Effector memory CD8-positive, alpha-beta T cell (primary cell): ENCODE results near the gene UPF3A.

Experiments
- ATAC-seq: fragments of 150-1000 bp; cut with Tn5 transposase; replicated peaks from 2 replicates; pipeline ENCODE4 v1.10.0; 2021; ENCODE audit warnings: mild to moderate bottlenecking, moderate library complexity
- DNase-seq, 3 experiments: peaks; one replicate each; pipeline ENCODE4 v3.0.0; 2021
- H3K27ac Mint-ChIP-seq, 2 donors: one replicate each; pipeline ENCODE4 v1.8.0; 2022; ENCODE audit warnings: mild to moderate bottlenecking in 2 of 2, mixed read lengths in 2 of 2, moderate library complexity in 2 of 2
- H3K27me3 Mint-ChIP-seq, 2 donors: one replicate each; pipeline ENCODE4 v1.8.0; 2022; ENCODE audit warnings: mixed read lengths in 2 of 2
- H3K36me3 Mint-ChIP-seq: one replicate; pipeline ENCODE4 v1.8.0; 2022; ENCODE audit warnings: mild to moderate bottlenecking, moderate library complexity, mixed read lengths; ENCODE audit not compliant: insufficient read depth
- H3K4me1 Mint-ChIP-seq, 2 donors: one replicate each; pipeline ENCODE4 v1.8.0; 2022; ENCODE audit warnings: low read depth in 2 of 2, mixed read lengths in 2 of 2
- H3K4me3 Mint-ChIP-seq, 2 donors: one replicate each; pipeline ENCODE4 v1.8.0; 2022; ENCODE audit warnings: mild to moderate bottlenecking in 2 of 2, mixed read lengths in 2 of 2, moderate library complexity in 2 of 2
- H3K9me3 Mint-ChIP-seq, 2 donors: one replicate each; pipeline ENCODE4 v1.8.0; 2022; ENCODE audit warnings: mixed read lengths in 2 of 2
- total RNA-seq, 9 experiments: gene quantifications; one replicate each; lab custom pipeline; 2026; lab: John Stamatoyannopoulos, UW

The UPF3A gene, protein sequence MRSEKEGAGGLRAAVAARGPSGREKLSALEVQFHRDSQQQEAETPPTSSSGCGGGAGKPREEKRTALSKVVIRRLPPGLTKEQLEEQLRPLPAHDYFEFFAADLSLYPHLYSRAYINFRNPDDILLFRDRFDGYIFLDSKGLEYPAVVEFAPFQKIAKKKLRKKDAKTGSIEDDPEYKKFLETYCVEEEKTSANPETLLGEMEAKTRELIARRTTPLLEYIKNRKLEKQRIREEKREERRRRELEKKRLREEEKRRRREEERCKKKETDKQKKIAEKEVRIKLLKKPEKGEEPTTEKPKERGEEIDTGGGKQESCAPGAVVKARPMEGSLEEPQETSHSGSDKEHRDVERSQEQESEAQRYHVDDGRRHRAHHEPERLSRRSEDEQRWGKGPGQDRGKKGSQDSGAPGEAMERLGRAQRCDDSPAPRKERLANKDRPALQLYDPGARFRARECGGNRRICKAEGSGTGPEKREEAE
- total RNA-seq = 34.7 to 69.6 (median 43.7) reads per million in 9 experiments

GRCh38 chr13:114281351-114282040 is at the start of gene UPF3A:
UPF3A (plus strand) TSS chr13:114281601; CDS start chr13:114281640, 39 bp downstream.
- H3K9me3 Mint-ChIP-seq = no peaks in the 10 kb centered on the region
- H3K27ac Mint-ChIP-seq = peak within 1 kb of the TSS; percentile 95 to 97

GRCh38 chr13:114231886-114232285 is 49.5 kb upstream of the UPF3A start:
- Mint-ChIP-seq H3K27me3 (peaks cover 15 to 16% of the 10 kb centered on the region in 2 donors), H3K36me3 (peaks cover 7% of the 10 kb centered on the region), H3K4me1 (peaks cover 21 to 22% of the 10 kb centered on the region in 2 donors), H3K4me3 (no peak overlapping the region), H3K9me3 (no peaks in the 10 kb centered on the region), H3K27ac (no peak overlapping the region)
- no peak for DNase-seq
- ATAC-seq = no peak

More at GRCh38 chr13:114281351-114282040, at the start of gene UPF3A:
- DNase-seq = peak; percentile 75 to 86 (median 76)
- no peaks in the 10 kb centered on the region for H3K27me3 Mint-ChIP-seq
- peak; percentile 77 for ATAC-seq
- peaks cover 25 to 40% of the 10 kb centered on the region in 2 donors for H3K4me1 Mint-ChIP-seq
- peak within 1 kb of the TSS; percentile 87 to 93 for H3K4me3 Mint-ChIP-seq
- H3K36me3 Mint-ChIP-seq = peaks cover 42% of the 10 kb centered on the region

DNA sequence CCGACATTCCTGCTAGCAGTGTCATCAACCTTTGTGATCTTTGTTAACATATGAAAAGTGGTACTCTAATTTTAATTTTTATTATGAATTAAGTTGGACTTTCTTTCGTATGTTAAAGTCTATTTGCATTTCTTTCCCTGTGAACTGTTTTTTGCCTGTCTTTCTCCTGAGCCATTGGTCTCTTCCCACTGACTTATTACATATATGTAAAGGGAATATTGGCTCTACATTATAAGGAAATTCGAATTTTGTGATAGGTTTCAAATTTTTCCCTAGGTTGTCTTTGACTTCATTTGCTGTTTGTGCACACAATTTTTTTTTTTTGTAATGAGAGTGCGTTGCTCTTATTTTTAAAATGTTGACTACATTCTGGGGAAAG is 47.1 kb upstream of the UPF3A start:
- H3K27ac Mint-ChIP-seq = peak overlapping the region; percentile 45 to 80
- H3K4me3 Mint-ChIP-seq = peak overlapping the region; percentile 82 to 85
- DNase-seq (no peak), ATAC-seq (no peak)
- H3K27me3 Mint-ChIP-seq = peaks cover 15 to 16% of the 10 kb centered on the region in 2 donors
- no peaks in the 10 kb centered on the region for H3K9me3 Mint-ChIP-seq
- peaks cover 21% of the 10 kb centered on the region in 2 donors for H3K4me1 Mint-ChIP-seq
- H3K36me3 Mint-ChIP-seq = peaks cover 27% of the 10 kb centered on the region

DNA sequence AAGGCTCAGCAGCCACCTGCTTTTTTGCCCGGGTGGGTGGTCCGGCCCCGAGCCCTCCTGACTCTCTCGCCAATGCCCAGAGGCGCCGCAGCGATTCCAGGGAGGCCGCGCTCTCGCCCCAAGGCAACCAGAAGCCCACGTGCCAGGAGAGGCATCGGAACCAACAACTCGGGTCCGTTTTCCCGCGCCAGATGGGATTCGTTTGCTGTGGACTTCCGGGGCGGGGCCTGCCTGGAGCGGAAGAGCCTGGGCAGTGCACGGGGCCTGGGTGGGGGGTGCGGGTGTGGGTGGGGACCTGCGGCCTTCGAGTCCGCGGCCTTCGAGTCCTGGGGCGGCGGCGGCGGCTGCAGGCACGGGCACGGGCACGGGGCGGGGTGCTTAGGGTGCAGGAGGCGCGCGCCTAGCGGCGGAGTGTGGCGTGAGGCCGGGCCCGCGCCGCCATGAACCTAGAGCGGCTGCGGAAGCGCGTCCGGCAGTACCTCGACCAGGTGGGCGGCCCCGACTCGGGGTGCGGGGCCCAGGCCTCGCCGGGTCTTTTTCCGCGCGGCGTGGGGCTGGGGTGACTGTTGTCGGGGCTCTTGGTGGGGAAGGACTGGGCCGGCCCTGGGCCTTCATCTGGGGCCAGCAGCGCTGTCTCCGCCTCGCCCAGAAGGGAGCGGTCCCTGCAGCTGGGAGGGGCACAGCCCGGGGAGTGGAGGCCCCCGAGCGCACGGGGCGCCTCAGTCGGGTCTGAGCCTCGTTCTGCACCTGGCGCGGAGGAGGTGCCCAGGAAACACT is 46.6 kb upstream of the UPF3A start, which contains the start of gene CDC16:
Gene CDC16, plus strand, starts transcription at position 253 of the 777 bp plus-strand sequence. Its CDS starts 188 bp downstream, at position 441.
- no peaks in the 10 kb centered on the region for H3K9me3 Mint-ChIP-seq
- peaks cover 33% of the 10 kb centered on the region for H3K36me3 Mint-ChIP-seq
- peaks cover 11 to 13% of the 10 kb centered on the region in 2 donors for H3K27me3 Mint-ChIP-seq
- H3K4me1 Mint-ChIP-seq = peaks cover 21% of the 10 kb centered on the region in 2 donors
- H3K4me3 Mint-ChIP-seq = peak within 1 kb of the TSS; percentile 82 to 85
- peak; percentile 89 for ATAC-seq
- peak within 1 kb of the TSS; percentile 59 to 80 for H3K27ac Mint-ChIP-seq
- peak; percentile 47 to 65 (median 49) for DNase-seq

GRCh38 chr13:114235697-114236096 is 45.7 kb upstream of the UPF3A start:
- no peak for ATAC-seq
- peaks cover 2 to 5% of the 10 kb centered on the region in 2 donors for H3K27me3 Mint-ChIP-seq
- H3K36me3 Mint-ChIP-seq = peaks cover 42% of the 10 kb centered on the region
- DNase-seq = no peak
- H3K4me1 Mint-ChIP-seq = peaks cover 21% of the 10 kb centered on the region in 2 donors
- peak overlapping the region; percentile 82 to 85 for H3K4me3 Mint-ChIP-seq
- peak overlapping the region; percentile 59 to 80 for H3K27ac Mint-ChIP-seq
- H3K9me3 Mint-ChIP-seq = no peaks in the 10 kb centered on the region

DNA sequence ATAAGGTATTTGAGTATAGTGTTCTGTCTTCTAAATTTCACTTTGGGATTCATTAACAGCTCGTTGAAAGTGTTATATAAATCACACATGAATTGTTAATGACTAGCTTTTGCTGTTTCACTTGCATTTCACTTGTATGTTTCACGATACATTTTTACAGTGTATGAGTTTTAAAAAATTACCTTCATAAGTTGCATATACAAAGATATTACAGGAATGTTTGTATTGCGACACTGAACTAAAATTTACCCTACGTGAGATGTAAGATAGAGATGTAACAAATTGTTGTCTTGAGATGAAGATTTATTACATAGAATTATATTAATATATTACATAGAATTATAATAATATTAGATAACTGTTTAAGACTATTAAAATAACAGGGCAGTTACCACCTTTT is 45.2 kb upstream of the UPF3A start:
- ATAC-seq = no peak
- no peak for DNase-seq
- H3K27me3 Mint-ChIP-seq = no peaks in the 10 kb centered on the region
- H3K9me3 Mint-ChIP-seq = no peaks in the 10 kb centered on the region
- peaks cover 47% of the 10 kb centered on the region for H3K36me3 Mint-ChIP-seq
- H3K4me1 Mint-ChIP-seq = peaks cover 21 to 22% of the 10 kb centered on the region in 2 donors
- H3K27ac Mint-ChIP-seq = peak overlapping the region; percentile 59 to 80
- H3K4me3 Mint-ChIP-seq = peak overlapping the region; percentile 82 to 85

DNA sequence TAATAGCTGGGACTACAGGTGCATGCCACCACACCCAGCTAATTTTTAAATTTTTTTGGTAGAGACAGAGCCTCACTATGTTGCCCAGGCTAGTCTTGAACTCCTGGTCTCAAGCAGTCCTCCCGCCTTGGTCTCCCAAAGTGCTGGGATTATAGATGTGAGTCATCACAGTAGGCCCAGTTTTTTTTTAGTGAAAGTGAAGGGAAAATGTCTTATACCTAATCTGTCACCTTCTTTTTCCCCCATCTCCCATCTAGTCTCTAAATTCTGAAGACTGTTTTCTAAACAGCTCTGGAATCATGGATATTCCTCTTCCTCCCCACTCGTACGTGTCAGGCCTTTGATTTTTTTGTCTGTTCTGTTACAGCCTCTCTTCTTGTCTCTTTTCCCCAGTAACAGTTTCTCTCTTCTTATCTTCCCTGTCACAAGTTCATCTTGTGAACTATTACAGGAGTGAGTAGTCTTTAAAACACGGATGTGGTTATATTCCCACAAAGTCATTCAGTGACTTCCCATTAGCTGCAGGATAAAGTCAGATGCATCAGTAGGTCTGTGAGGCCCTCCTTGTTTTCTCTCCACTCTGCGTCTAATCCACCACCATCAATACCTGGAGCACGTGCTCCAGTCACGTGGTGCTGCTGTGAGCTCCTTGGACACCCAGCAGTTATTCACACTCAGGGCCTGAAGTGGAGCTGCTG is 43.8 kb upstream of the UPF3A start:
- Mint-ChIP-seq H3K4me1 (peaks cover 21 to 29% of the 10 kb centered on the region in 2 donors), H3K27ac (no peak overlapping the region), H3K36me3 (peaks cover 60% of the 10 kb centered on the region), H3K27me3 (no peaks in the 10 kb centered on the region), H3K9me3 (no peaks in the 10 kb centered on the region), H3K4me3 (no peak overlapping the region)
- ATAC-seq (no peak), DNase-seq (no peak)

- ATAC-seq (no peak), DNase-seq (no peak)
- Mint-ChIP-seq H3K36me3 (peaks cover 91% of the 10 kb centered on the region), H3K27me3 (no peaks in the 10 kb centered on the region), H3K4me1 (peaks cover 15 to 17% of the 10 kb centered on the region in 2 donors), H3K4me3 (no peak overlapping the region), H3K9me3 (no peaks in the 10 kb centered on the region), H3K27ac (no peak overlapping the region)
Observed at GRCh38 chr13:114241918-114242317, 39.5 kb upstream of the UPF3A start.

DNA sequence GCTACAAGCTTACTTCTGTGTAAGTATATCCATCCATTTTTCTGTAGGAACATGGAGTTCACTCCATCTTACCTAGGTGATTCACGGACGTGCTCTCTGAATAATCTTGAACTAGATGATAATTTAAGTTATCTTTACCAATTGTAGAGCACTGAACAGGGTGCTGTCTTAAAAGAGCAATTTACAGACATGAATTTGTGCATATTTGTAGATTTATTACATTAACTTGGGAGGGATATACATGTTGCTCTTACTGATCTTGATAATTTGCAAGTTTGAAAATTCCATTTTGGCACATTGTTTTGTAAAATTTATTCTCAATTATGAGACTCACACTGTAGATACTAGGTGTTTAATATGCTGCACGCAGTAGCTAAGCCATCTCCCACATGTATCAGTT is 37.4 kb upstream of the UPF3A start:
- Mint-ChIP-seq H3K9me3 (no peaks in the 10 kb centered on the region), H3K36me3 (peaks cover 89% of the 10 kb centered on the region), H3K27ac (peak overlapping the region; percentile 10 to 62), H3K4me1 (peaks cover 9 to 12% of the 10 kb centered on the region in 2 donors), H3K4me3 (no peak overlapping the region), H3K27me3 (no peaks in the 10 kb centered on the region)
- ATAC-seq (no peak), DNase-seq (no peak)

- no peak overlapping the region for H3K4me3 Mint-ChIP-seq
- no peaks in the 10 kb centered on the region for H3K27me3 Mint-ChIP-seq
- DNase-seq (no peak), ATAC-seq (peak; percentile 92)
- peaks cover 86% of the 10 kb centered on the region for H3K36me3 Mint-ChIP-seq
- H3K9me3 Mint-ChIP-seq = no peaks in the 10 kb centered on the region
- H3K27ac Mint-ChIP-seq = peak overlapping the region; percentile 10 to 62
- peaks cover 9 to 12% of the 10 kb centered on the region in 2 donors for H3K4me1 Mint-ChIP-seq
Observed at GRCh38 chr13:114244637-114245036, 36.8 kb upstream of the UPF3A start.

DNA sequence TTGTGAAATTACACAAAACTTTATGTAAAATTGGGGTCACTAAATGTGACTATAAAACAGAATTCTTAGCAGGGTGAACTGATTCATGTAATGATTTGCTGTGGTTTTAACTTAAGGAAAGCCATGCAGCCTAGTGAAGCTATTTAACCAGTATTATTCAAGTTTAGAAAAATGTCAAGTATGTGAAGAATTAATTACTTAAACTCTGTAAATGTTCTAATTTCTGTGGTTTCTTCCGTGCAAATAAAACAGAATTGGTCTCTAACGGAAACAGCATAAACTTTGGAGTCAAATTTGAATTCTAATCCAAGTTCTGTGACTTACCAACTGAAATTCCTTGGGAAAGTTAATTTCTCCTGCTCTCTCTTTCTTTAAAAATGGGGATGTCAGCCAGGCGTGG is 33.4 kb upstream of the UPF3A start:
- H3K4me3 Mint-ChIP-seq = no peak overlapping the region
- peaks cover 77% of the 10 kb centered on the region for H3K36me3 Mint-ChIP-seq
- DNase-seq = no peak
- no peaks in the 10 kb centered on the region for H3K9me3 Mint-ChIP-seq
- ATAC-seq = no peak
- H3K4me1 Mint-ChIP-seq = peaks cover 4 to 9% of the 10 kb centered on the region in 2 donors
- no peaks in the 10 kb centered on the region for H3K27me3 Mint-ChIP-seq
- peak overlapping the region in 1 of 2 donors; percentile 74 for H3K27ac Mint-ChIP-seq

DNA sequence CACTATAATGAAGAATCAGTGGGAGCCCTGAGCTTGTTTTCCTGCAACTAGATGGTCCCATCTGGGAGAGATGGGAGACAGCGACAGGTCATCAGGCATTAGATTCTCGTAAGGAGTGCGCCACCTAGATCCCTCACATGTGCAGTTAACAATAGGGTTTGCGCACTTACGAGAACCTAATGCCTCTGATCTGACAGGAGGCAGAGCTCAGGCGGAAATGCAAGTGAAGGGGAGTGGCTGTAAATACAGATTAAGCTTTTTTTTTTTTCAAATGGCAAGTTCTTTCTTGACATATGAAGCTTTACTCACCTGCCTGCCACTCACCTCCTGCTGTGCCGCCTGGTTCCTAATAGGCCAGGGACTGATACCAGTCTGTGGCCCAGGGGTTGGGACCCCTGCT is 32.3 kb upstream of the UPF3A start:
- no peaks in the 10 kb centered on the region for H3K27me3 Mint-ChIP-seq
- peaks cover 4 to 10% of the 10 kb centered on the region in 2 donors for H3K4me1 Mint-ChIP-seq
- H3K9me3 Mint-ChIP-seq = no peaks in the 10 kb centered on the region
- DNase-seq (no peak), ATAC-seq (no peak)
- no peak overlapping the region for H3K4me3 Mint-ChIP-seq
- H3K36me3 Mint-ChIP-seq = peaks cover 73% of the 10 kb centered on the region
- peak overlapping the region in 1 of 2 donors; percentile 65 for H3K27ac Mint-ChIP-seq
